ENCODE data around the gene RTTN.

DNA sequence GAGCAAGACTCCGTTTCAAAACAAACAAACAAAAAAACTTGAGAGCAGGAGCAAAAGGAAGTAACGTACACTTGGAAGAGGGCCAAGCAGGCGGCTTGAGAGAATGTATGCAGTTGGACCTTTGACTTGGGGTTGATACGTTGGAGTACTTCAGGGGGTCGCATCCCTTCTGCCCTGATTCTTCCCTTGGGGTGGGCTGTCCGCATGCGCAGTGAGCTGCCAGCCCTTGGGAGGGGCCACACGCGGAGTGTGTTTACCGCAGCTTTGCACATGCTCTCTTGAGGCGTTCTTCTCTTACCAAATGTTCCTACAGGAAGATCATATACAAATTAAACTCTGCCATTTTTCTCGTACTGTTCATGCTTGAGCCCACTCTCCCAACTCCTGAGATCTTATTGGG is 45.3 kb upstream of the RTTN start:
- TF ChIP-seq POLR2A (IDR thresholded peaks at IDR 0.05; ENCODE audit: extremely low read depth, insufficient read length) (no peak), CTCF (IDR thresholded peaks at IDR 0.05; ENCODE audit: low read depth, low read length) (no peak), MYC (IDR thresholded peaks at IDR 0.05; ENCODE audit: low read depth, low read length) (no peak)
- TF ChIP-seq, protein P1, sequence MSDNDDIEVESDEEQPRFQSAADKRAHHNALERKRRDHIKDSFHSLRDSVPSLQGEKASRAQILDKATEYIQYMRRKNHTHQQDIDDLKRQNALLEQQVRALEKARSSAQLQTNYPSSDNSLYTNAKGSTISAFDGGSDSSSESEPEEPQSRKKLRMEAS (IDR thresholded peaks at IDR 0.05; ENCODE audit: low read depth, low read length) = no peak
